Measurements from ENCODE around the gene RAET1E. TPM values are rescaled to one million over a fixed set of nuclear protein-coding genes. Genes with fewer than 3 reads are reported as not detected.

Gene RAET1E
- total RNA-seq, 1 donor from 2014 or later = 0.13 TPM

DNA sequence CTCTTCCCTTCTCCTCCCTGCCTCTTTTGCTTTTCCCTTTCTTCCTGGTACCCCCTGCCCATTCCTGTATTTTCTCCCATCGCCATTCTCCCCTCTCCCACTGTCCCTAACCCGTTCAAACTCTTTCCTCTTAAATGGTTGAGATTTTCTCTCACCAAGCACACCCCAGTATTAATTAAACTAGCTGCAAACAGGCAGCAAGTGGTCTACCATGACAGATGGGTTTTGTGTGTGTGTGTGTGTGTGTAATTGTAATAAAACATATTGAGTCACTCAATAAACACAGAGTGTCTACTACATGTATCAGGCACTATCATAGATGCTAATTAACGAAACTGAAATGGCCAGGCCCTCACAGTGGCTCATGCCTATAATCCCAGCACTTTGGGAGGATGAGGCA is 6.7 kb downstream of the RAET1E start:
- no peak for DNase-seq (ENCODE audit: low read depth in 2 of 2)

DNA sequence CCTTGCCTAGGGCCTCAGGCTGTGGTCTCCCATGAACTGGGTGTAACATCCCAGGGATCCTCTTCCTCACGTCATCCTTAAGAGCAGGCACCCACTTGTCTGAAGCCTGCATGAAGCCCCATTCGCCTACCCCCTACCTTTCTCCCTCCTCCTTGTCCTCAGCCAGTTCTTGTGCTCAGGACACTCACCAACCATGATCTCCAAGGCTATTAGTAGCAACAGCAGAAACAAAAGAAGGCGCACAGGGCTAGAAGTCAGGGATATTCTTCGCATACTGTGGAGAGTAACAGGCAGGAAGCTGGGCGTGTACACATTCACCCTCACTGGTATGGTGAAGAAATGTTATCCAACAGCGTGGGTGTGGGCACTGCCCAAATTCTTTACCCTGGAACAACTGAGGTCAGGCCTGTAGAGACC is 7.3 kb downstream of the RAET1E start:
- no peak for DNase-seq (ENCODE audit: low read depth in 2 of 2)

GRCh38 chr6:149889326-149889725 is 8.6 kb downstream of the RAET1E start:
- no peak for DNase-seq (ENCODE audit: low read depth in 2 of 2)

DNA sequence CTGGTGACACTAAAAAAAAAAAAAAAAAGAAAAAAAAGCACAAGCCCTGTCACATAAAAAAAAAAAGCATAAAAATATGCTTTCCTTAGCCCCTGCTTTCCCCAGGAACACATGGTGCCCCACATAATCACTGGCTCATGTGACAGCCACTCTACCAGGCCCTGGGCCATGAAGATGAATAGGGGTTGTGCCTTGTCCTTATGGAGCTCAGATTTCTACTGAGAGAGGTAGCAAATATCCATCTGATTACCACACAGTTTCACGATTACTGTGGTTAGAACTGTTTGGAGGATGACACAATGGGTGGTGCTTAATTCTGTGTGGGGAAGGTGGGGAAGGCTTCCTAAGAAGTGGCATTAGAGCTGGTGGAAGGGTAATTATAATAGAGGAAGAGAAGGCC is 9.3 kb downstream of the RAET1E start:
- DNase-seq (ENCODE audit: low read depth in 2 of 2) = no peak

DNA sequence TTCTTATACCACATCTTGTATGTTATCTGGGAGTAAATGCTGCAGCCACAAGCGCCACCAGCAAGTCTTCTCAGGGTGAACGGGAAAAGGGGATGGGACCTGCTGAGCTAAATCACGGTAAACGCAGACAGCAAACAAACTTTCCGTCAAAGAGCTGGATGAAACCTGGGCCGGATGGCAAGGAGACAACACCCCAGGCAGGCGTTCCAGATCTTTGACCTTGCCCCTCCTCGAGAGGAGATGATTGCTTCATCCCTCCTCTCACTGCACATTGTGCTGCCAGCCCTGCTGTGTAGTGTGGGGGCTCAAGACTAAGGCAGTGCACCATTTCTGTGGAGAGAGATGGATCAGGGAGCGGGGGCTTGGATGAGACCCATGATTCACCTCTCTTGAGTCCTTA is 9.8 kb downstream of the RAET1E start:
- no peak for DNase-seq (ENCODE audit: low read depth in 2 of 2)

- no peak for DNase-seq (ENCODE audit: low read depth in 2 of 2)
Observed at GRCh38 chr6:149887343-149887742, 10.6 kb downstream of the RAET1E start.

- no peak for DNase-seq (ENCODE audit: low read depth in 2 of 2)
Observed at GRCh38 chr6:149885888-149886287, 12.0 kb downstream of the RAET1E start.

GRCh38 chr6:149884617-149885016 is 13.3 kb downstream of the RAET1E start:
- no peak for DNase-seq (ENCODE audit: low read depth in 2 of 2)

GRCh38 chr6:149884215-149884614 is 13.7 kb downstream of the RAET1E start:
- no peak for DNase-seq (ENCODE audit: low read depth in 2 of 2)

- no peak for DNase-seq (ENCODE audit: low read depth in 2 of 2)
Observed at GRCh38 chr6:149881860-149882259, 16.1 kb downstream of the RAET1E start.

DNA sequence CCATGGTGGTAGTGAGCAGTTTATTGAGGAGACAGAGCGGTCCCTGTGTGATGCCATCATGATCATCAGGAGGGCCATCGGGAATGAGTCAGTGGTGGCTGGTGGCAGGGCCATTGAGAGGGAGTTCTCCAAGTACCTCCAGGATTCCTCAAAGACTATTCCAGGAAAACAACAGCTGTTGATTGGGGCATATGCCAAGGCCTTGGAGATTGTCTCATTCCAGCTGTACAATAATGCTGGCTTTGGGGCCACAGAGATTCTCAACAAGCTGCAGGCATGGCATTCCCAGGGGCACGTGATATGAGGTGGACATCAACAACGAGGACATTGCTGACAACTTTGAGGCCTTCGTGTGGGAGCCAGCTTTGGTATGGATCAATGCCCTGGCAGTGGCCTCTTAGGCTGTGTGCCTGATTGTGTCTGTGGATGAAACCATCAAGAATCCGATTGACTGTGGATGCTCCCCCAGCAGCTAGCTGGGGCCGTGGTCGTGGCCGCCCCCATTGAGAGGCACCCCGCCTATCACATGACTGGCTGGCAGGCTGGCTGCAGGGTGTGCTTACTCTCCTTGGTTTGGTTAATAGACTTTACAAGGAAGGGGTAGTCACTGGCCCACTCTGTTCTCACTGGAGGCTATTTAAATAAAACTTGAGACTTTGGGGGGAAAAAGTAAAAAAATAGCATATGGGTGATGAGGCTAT is 16.7 kb downstream of the RAET1E start:
- no peak for DNase-seq (ENCODE audit: low read depth in 2 of 2)

DNA sequence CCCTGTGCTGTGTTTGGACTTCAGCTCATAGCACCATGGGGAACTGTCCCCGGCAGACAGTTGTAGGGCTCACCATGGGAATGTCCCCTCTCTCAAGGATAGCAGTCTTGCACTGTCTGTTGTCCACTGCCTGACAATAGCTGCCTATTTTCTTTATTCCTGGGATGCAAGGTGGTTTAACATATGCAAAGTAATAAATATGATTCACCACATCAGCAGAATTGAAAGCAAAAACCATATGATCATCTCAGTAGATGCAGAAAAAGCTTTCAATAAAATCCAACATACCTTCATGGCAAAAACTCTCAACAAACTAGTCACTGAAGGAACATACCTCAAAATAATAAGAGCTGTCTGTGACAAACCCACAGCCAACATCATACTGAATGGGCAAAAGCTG is 20.3 kb downstream of the RAET1E start:
- DNase-seq (ENCODE audit: low read depth in 2 of 2) = no peak

DNA sequence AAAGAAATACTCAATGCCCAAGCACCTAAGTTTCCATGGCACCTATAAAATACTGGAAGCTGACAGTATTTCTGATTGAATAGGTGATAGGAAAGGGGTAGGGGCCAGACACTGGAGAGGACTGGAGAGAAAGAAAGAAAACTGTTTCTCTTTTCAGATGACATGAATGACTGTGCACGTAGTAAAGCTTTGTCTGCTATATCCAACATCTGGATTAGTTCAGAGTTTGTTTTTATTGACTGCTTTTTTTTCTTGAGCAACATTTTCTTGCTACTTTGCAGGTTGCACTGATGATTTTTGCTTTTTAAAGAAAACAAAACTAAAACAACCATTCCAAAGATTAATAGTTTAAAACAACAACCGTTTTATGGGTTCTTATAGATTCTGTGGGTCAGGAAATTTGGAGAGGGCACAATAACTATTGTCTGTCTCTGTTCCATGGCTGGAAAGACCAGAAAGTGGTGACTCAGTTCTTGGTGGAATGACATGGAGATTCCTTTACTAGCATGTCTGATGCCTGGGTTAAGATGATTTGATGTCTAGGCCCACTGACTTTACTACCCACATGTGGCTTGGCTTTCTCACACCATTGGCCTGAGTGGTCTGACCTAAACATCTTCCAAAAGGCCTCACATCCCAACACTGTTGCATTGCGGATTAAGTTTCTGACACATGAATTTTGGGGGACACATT is 21.5 kb downstream of the RAET1E start:
- no peak for DNase-seq (ENCODE audit: low read depth in 2 of 2)

- DNase-seq (ENCODE audit: low read depth in 2 of 2) = no peak
Observed at GRCh38 chr6:149872233-149872632, 25.7 kb downstream of the RAET1E start.

- DNase-seq (ENCODE audit: low read depth in 2 of 2) = no peak
Observed at GRCh38 chr6:149871182-149871581, 26.7 kb downstream of the RAET1E start.

DNA sequence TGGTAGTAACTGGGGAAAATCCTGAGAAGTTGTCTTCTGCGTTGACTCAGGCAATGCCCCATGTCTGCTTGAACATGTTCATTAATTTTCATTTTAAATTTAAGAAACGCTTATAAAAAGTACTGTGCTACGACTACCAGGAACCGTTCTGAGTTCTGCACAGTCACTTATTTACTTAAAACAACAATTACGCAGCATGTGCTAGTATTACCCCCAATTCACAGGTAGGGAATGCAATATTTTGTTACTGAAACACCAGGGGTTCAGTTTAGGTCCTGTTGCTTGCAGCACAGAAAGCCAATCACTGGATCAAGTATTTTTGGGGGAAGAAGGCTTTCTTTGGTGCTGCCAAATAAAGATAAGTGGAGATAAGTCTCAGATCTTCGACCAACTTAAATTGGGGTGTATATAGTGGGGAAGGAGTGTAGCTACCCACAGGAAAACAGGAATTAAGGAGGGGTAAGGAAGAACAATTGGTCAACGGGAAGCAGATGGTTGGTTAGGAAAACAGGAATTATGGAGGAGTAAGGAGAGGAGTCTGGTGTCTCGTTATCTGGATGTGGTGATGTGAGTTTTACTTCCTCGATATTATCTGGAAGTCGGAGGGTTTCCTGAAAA is 28.5 kb downstream of the RAET1E start:
- peak in 1 of 2 donors; percentile 12 for DNase-seq (ENCODE audit: low read depth in 2 of 2)

- DNase-seq (ENCODE audit: low read depth in 2 of 2) = no peak
Observed at GRCh38 chr6:149867876-149868640, 29.9 kb downstream of the RAET1E start.

GRCh38 chr6:149864578-149865535 is 33.1 kb downstream of the RAET1E start:
- peak; percentile 64 to 83 for DNase-seq (ENCODE audit: low read depth in 2 of 2)

DNA sequence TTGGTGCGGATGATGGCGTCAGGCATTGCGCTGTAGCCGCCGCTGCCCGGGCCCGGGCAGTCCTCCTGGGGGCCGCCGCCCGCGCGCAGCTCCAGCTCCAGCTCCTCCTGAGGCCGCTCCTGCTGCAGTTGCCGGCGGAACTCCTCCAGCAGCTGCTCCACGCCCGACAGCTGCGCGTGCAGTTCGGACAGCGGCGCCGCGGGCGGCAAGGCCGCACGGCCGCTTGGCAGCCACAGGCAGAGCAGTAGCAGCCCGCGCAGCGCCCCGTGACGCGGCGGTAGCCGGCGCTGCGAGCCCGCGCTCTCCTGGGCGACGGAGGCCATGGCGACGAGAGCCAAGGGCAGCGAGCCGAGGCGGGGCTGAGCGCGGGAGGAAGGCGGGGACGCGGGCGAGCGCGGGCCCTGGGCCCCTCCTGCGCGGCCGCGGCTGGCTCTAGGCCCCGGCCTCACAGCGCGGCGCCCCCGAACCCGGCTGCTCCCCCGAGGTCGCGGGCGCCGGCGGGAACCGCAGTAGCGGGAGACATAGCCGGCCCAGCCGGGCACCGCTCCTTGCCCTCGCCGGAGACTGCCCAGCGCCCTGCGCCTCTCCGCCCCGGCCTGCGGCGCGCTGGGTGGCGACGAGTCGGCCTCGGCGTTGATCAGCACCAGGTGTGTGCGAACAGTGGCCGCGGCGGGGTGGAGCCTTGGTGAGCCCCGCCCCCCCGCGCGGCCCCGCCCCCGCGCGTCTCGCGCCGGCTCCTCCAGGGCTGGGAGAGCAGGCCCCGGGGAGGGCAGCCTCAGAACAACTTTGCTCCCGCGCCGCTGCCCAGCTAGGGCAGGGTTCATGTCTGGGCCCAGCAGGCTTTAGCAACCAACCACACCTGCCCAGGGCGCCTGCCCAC is 34.0 kb downstream of the RAET1E start, which contains the start of gene LRP11:
LRP11 (minus strand) TSS at position 662 of the 880 bp plus-strand sequence; CDS start at position 323, 339 bp downstream.
- peak; percentile 48 to 89 for DNase-seq (ENCODE audit: low read depth in 2 of 2)
